ENCODE results near the gene MPIG6B. TPM values are rescaled to one million over a fixed set of nuclear protein-coding genes. Genes with fewer than 3 reads are reported as not detected.

Gene MPIG6B
- polyA plus RNA-seq, 3 donors, result 0.09 to 0.75 (median 0.68) TPM

DNA sequence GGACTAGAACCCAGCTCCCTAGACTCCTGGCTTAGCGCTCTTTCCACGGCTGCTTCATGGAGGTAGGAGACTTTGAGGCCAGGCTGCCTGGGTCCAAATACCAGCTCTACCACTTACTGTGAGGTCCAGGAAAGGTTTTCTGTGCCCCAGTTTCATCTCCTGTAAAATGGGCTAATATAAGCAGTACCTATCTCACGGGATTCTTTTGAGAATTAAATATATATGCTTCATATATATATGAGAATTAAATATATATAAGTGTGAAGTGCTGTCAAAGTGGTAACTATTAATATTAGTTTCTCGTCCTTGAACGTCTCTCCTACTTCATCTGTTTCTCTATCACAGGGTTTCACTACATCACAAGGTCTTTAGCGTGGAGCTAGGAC, 32.1 kb upstream of the MPIG6B start:
- 100% methylated on average over 1 of the region's 6 CpGs for WGBS (ENCODE audit: insufficient coverage)
- no peak overlapping the region for H3K4me3 Mint-ChIP-seq
- Histone ChIP-seq H3K79me2 (ENCODE audit: insufficient read depth, low read length) (peaks cover 7% of the 10 kb centered on the region), H3K4me3 (replicated peaks in 1 of 3; ENCODE audit: low read depth in 2 of 3, low read length in 3 of 3) (no peak overlapping the region), H3K4me2 (replicated peaks; ENCODE audit: extremely low read depth, low read length, poor library complexity, severe bottlenecking) (no peak overlapping the region), H3K9me3 (replicated peaks in 1 of 2; ENCODE audit: control insufficient read depth in 1 of 2, insufficient read depth in 1 of 2, low read length in 2 of 2) (no peaks in the 10 kb centered on the region), H3K27me3 (ENCODE audit: control insufficient read depth in 2 of 2, insufficient read depth in 2 of 2, low read length in 2 of 2) (no peaks in the 10 kb centered on the region), H3K27ac (ENCODE audit: low read depth in 1 of 2, low read length in 2 of 2) (no peak overlapping the region), H3K36me3 (replicated peaks in 1 of 2; ENCODE audit: control insufficient read depth in 1 of 2, insufficient read depth in 2 of 2, low read length in 2 of 2) (peaks cover 89 to 98% of the 10 kb centered on the region in 2 donors), H2AFZ (ENCODE audit: insufficient read depth, low read depth, low read length, poor library complexity, severe bottlenecking) (no peak overlapping the region), H4K20me1 (ENCODE audit: insufficient read depth, low read length) (peaks cover 26% of the 10 kb centered on the region), H3K9ac (ENCODE audit: insufficient read depth, low read length, poor library complexity, severe bottlenecking) (no peak overlapping the region), H3K4me1 (ENCODE audit: control insufficient read depth in 1 of 2, insufficient read depth in 2 of 2, low read length in 2 of 2) (peaks cover 9 to 10% of the 10 kb centered on the region in 2 donors)
- peaks cover 14% of the 10 kb centered on the region for H3K4me1 Mint-ChIP-seq
- H3K36me3 Mint-ChIP-seq, result peaks cover 84 to 94% of the 10 kb centered on the region in 2 donors
- H3K9me3 Mint-ChIP-seq, result no peaks in the 10 kb centered on the region
- TF ChIP-seq, protein P1, sequence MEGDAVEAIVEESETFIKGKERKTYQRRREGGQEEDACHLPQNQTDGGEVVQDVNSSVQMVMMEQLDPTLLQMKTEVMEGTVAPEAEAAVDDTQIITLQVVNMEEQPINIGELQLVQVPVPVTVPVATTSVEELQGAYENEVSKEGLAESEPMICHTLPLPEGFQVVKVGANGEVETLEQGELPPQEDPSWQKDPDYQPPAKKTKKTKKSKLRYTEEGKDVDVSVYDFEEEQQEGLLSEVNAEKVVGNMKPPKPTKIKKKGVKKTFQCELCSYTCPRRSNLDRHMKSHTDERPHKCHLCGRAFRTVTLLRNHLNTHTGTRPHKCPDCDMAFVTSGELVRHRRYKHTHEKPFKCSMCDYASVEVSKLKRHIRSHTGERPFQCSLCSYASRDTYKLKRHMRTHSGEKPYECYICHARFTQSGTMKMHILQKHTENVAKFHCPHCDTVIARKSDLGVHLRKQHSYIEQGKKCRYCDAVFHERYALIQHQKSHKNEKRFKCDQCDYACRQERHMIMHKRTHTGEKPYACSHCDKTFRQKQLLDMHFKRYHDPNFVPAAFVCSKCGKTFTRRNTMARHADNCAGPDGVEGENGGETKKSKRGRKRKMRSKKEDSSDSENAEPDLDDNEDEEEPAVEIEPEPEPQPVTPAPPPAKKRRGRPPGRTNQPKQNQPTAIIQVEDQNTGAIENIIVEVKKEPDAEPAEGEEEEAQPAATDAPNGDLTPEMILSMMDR (IDR thresholded peaks at IDR 0.05), result no peak
- H3K27me3 Mint-ChIP-seq (ENCODE audit: low read depth in 3 of 3), result peaks cover 0 to 6% (median 1%) of the 10 kb centered on the region in 3 donors
- no peak for DNase-seq
- H3K27ac Mint-ChIP-seq, result peak overlapping the region in 2 of 7 donors; percentile 25 to 63
- intact Hi-C loops (cut with micrococcal nuclease), result no loop called here

DNA sequence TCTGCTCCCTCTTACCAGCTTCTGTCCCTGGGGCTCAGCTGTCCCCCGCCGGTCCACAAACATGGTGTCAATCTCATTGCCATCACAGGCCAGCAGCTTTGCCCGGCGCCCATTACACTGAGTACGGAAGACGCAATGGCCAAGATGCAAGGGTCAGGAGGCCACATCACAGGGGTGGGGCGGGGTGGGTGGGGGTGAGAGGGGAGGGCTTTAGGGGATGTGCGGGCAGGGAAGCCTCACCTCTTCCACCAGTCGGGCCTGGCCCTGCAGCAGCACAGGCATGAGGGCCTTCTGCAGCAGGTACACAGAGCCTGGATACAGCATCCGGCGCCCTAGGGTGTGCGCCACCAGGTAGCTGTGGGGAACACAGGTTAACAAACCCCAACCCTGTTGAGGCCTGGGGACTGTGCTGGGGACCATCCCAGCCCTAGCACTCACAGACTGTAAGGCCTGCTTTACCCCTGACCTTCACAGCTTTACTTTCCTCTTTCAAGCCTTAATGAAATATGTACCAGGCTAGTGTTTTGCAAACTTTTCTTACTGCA, 31.5 kb upstream of the MPIG6B start:
- intact Hi-C loops (cut with micrococcal nuclease), result no loop called here
- no peak overlapping the region for H3K4me2 ChIP-seq (replicated peaks; ENCODE audit: extremely low read depth, low read length, poor library complexity, severe bottlenecking)
- Mint-ChIP-seq H3K9me3 (no peaks in the 10 kb centered on the region), H3K27me3 (ENCODE audit: low read depth in 3 of 3) (peaks cover 0 to 5% (median 1%) of the 10 kb centered on the region in 3 donors), H3K4me3 (no peak overlapping the region), H3K4me1 (peaks cover 14% of the 10 kb centered on the region), H3K36me3 (peaks cover 82 to 94% of the 10 kb centered on the region in 2 donors), H3K27ac (peak overlapping the region in 2 of 7 donors; percentile 46 to 63)
- no peak overlapping the region for H2AFZ ChIP-seq (ENCODE audit: insufficient read depth, low read depth, low read length, poor library complexity, severe bottlenecking)
- DNase-seq, result no peak
- H3K36me3 ChIP-seq (replicated peaks in 1 of 2; ENCODE audit: control insufficient read depth in 1 of 2, insufficient read depth in 2 of 2, low read length in 2 of 2), result peaks cover 89 to 98% of the 10 kb centered on the region in 2 donors
- H3K4me1 ChIP-seq (ENCODE audit: control insufficient read depth in 1 of 2, insufficient read depth in 2 of 2, low read length in 2 of 2), result peaks cover 9 to 10% of the 10 kb centered on the region in 2 donors
- TF ChIP-seq, protein P1 (IDR thresholded peaks at IDR 0.05), result no peak
- H4K20me1 ChIP-seq (ENCODE audit: insufficient read depth, low read length), result peaks cover 26% of the 10 kb centered on the region
- H3K79me2 ChIP-seq (ENCODE audit: insufficient read depth, low read length), result peaks cover 7% of the 10 kb centered on the region
- 97% methylated on average over 5 of the region's 12 CpGs for WGBS (ENCODE audit: insufficient coverage)
- no peak overlapping the region for H3K4me3 ChIP-seq (replicated peaks in 1 of 3; ENCODE audit: low read depth in 2 of 3, low read length in 3 of 3)
- no peak overlapping the region for H3K27ac ChIP-seq (ENCODE audit: low read depth in 1 of 2, low read length in 2 of 2)
- no peaks in the 10 kb centered on the region for H3K9me3 ChIP-seq (replicated peaks in 1 of 2; ENCODE audit: control insufficient read depth in 1 of 2, insufficient read depth in 1 of 2, low read length in 2 of 2)
- no peaks in the 10 kb centered on the region for H3K27me3 ChIP-seq (ENCODE audit: control insufficient read depth in 2 of 2, insufficient read depth in 2 of 2, low read length in 2 of 2)
- H3K9ac ChIP-seq (ENCODE audit: insufficient read depth, low read length, poor library complexity, severe bottlenecking), result no peak overlapping the region
